ENCODE results near the gene GPR55.

The GPR55 gene

DNA sequence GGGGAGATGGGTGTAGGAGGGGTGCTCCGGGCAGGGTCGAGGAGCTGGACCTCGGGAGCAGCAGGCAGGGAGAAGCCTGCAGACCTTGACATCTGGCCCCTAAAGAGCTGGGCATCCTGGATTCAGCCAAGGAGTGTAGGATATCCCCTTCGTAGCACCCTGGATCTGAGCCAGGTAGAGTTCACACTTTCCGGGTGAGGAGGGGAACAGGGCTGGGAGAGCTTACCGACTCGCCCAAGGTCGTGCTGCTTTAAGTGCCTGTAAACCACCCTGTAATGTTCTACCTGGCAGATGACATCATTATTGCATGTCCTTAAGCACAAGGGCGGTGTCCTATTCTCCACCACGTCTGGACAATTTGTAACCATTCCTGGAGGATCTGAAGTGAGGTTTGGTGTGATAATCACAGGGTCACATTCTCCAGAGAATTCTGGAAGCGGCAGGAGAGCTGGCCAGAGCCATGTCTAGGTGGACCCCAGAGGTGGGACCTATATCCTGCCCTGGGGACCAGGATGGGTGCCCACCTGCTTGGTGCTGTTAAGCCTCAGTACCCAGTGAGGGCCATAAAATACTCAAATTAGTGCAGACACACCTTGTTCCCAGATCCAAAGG lies 45.7 kb downstream of the GPR55 start:
- no peak for DNase-seq (ENCODE audit: low read depth)

DNA sequence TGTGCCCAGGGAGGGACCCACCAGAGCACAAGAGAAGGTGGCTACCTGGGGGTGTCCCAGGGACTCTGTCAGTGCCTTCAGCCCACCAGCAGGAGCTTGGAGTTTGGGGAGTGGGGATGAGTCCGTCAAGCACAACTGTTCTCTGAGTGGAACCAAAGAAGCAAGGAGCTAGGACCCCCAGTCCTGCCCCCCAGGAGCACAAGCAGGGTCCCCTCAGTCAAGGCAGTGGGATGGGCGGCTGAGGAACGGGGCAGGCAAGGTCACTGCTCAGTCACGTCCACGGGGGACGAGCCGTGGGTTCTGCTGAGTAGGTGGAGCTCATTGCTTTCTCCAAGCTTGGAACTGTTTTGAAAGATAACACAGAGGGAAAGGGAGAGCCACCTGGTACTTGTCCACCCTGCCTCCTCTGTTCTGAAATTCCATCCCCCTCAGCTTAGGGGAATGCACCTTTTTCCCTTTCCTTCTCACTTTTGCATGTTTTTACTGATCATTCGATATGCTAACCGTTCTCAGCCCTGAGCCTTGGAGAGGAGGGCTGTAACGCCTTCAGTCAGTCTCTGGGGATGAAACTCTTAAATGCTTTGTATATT lies 46.3 kb downstream of the GPR55 start:
- no peak for DNase-seq (ENCODE audit: low read depth)

DNA sequence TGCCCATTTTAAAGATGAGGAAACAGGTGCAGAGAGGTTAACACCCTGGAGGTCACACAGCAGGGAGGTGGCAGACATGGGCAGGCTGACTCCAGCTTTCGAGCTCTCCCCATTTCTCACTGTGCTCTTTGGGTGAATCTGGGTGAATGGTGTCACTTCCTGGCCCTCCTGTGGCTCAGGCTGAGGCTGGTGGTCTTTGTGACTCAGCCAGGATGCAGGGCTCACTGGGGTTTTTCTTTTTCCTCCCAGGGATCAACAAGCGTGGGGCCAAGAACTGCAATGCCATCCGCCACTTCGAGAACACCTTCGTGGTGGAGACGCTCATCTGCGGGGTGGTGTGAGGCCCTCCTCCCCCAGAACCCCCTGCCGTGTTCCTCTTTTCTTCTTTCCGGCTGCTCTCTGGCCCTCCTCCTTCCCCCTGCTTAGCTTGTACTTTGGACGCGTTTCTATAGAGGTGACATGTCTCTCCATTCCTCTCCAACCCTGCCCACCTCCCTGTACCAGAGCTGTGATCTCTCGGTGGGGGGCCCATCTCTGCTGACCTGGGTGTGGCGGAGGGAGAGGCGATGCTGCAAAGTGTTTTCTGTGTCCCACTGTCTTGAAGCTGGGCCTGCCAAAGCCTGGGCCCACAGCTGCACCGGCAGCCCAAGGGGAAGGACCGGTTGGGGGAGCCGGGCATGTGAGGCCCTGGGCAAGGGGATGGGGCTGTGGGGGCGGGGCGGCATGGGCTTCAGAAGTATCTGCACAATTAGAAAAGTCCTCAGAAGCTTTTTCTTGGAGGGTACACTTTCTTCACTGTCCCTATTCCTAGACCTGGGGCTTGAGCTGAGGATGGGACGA lies 47.1 kb downstream of the GPR55 start:
- DNase-seq (ENCODE audit: low read depth) = no peak

DNA sequence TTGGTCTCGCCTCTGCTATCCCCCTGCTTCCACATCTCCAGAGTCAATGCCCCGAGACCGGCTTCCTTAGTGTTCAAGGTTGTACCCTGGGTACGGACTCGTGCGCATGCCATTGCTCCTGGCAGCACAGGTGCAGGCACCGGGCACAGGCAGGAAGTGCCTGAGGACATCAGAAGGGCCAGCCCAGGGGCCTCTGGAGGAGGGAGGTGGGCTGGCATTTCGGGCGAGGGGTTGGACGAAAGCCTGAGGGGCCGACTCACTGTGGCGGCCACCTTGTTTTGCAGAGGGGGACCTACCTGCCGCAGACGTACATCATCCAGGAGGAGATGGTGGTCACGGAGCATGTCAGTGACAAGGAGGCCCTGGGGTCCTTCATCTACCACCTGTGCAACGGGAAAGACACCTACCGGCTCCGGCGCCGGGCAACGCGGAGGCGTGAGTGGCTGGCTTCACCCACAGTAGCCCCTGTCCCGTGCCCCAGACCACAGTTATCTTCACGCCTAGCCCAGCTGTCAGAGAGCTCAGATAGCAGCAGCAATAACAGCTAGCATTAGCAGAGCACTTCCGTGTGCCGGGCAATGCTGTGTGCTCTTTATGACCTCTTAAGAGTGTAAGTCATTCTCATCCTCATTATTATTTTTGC lies 47.8 kb downstream of the GPR55 start:
- DNase-seq (ENCODE audit: low read depth) = no peak

GRCh38 chr2:230875347-230876315 lies 49.4 kb downstream of the GPR55 start:
- no peak for DNase-seq (ENCODE audit: low read depth)

DNA sequence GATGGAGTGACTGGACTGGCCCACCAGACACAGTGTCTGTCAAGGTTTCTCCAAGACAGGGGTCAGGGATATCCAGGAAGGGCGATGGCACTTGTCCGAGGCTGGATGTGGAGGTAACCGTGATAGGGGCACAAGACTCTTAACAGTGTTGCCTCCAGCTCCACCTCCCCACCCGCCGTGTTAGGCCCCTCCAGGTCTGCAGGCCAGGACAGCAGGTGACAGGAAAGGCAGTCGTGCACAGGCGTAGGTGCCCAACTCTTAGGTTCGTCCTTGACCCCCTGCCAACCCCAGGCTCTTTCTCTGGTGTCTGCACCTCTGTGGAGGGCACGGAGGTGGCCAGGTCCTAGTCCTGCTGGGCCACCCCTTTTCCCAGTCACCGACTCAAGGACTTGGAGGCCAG lies 50.2 kb downstream of the GPR55 start:
- DNase-seq (ENCODE audit: low read depth) = no peak

- DNase-seq (ENCODE audit: low read depth) = no peak
Observed at GRCh38 chr2:230874456-230874855, 50.6 kb downstream of the GPR55 start.

GRCh38 chr2:230873661-230874401 lies 51.2 kb downstream of the GPR55 start:
- no peak for DNase-seq (ENCODE audit: low read depth)

DNA sequence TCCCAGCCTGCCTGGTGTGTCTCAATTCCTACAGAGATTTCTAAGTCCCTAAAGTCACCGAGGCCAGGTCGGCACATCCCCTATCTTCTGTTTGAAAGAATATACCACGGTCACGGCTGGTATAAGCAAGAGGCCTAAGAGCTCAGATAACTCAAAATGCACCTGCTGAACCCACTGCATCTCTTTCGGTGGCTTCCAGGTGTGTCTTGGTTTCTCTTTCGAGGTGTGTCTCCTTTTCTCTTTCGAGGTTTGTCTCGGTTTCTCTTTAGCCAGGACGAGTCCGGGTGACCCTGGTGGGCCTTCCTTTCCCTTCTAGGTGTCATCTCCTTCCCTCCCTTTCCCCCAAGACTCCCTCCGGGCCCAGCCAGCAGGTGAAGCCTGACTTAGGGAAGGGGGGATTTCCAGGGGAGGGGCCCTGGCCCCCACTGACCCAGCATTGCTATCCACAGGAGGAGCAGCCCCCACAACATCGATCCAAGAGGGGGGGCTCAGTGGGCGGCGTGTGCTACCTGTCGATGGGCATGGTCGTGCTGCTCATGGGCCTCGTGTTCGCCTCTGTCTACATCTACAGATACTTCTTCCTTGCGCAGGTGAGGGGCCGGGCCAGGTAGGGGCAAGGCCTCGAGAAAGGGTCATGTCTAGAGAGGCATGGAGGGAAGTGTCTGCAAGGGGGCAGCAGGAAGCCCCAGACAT lies 51.9 kb downstream of the GPR55 start:
- DNase-seq (ENCODE audit: low read depth) = no peak

- DNase-seq (ENCODE audit: low read depth) = no peak
Observed at GRCh38 chr2:230872151-230872967, 52.7 kb downstream of the GPR55 start.

- no peak for DNase-seq (ENCODE audit: low read depth)
Observed at GRCh38 chr2:230871361-230872150, 53.5 kb downstream of the GPR55 start.

DNA sequence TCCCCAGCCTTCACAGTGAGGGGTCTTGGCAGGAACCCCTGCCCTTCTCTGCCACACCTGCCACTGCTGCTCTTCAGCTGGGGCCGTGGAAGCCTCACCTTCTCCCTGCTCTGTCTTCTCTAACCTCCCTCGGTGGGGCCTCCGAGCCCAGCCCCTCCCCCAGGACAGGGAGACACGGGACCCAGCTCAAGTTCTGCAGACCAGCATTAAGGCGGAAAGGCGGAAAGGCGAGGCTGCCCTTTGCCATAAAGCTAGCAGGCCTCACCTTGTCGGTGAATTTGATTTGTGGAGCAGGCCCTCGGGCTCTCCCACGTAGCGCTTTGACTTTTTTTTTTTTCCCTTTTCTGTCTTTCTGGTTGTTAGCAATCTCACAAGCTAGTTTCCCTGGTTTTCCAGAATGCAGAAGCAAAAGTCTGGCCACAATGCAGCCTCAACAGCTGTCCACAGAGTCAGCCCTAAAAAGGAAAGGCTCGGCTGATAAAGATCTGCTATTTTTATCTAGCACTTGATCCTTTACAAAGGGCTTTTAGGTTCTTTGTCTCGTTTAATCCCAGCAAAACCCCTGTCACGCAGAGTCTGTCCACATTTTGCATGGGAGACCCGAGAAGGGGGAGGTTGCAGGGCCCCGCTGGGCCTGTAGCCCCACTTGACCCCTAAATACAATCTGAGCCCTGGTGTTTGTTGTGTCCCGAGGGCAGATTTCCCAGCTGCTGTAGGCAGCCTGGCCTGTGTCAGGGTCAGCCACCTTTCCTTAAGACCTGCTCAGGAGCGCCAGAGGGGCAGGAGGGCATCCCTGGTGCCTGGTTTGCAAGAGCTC lies 54.3 kb downstream of the GPR55 start:
- DNase-seq (ENCODE audit: low read depth) = no peak

- DNase-seq (ENCODE audit: low read depth) = no peak
Observed at GRCh38 chr2:230869914-230870543, 55.0 kb downstream of the GPR55 start.

GRCh38 chr2:230868947-230869913 lies 55.8 kb downstream of the GPR55 start:
- no peak for DNase-seq (ENCODE audit: low read depth)

DNA sequence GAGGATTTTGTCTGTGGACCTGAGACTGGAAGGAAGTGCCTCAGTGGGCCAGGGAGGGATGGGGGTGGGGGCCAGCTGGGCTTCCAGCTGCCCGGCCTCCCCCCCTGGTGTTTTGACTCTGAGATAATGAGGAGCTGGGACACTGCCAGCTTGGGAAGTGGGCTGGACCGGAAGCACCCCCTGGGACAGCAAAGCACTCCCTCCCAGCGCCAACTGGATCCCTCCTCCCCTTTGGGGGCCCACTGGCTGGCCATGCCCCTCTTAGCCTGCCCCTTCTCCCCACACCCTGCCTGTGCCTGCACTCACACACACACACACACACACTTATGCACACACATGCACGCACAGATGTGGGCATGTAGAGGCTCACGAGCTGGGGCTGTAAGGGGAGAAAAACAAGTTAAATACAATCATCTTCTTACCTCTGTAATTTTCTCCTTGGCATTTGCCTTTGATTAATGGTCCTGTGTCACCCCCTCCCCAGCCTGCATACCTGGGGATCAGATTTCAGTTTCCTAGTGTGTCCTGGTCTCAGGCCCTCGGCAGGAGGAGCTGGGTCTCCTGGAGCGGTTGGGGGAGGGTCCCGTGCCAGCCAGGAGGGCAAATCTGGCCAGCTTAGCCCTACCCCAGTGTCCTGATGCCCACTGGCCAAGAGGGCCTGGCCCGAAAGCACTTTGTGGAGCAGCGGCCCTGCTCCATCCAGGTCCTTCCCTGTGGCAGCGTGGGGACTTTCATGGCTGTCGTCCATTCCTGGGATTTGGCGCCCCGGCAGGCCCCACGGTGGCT lies 56.7 kb downstream of the GPR55 start:
- no peak for DNase-seq (ENCODE audit: low read depth)
